Activated CD4-positive, alpha-beta T cell treated with anti-CD3 and anti-CD28 coated beads, Interleukin-2, amount 50 U/mL, for 24 hours (primary cell): Measurements from ENCODE around the gene ITM2C.

Experiments
- DNase-seq, 2 donors: peaks; one replicate each; pipeline ENCODE4 v3.0.0-alpha.2; 2020; ENCODE audit warnings: low read depth in 1 of 2, low spot score in 1 of 2

The ITM2C gene

DNA sequence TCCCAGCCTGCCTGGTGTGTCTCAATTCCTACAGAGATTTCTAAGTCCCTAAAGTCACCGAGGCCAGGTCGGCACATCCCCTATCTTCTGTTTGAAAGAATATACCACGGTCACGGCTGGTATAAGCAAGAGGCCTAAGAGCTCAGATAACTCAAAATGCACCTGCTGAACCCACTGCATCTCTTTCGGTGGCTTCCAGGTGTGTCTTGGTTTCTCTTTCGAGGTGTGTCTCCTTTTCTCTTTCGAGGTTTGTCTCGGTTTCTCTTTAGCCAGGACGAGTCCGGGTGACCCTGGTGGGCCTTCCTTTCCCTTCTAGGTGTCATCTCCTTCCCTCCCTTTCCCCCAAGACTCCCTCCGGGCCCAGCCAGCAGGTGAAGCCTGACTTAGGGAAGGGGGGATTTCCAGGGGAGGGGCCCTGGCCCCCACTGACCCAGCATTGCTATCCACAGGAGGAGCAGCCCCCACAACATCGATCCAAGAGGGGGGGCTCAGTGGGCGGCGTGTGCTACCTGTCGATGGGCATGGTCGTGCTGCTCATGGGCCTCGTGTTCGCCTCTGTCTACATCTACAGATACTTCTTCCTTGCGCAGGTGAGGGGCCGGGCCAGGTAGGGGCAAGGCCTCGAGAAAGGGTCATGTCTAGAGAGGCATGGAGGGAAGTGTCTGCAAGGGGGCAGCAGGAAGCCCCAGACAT is 8.4 kb downstream of the ITM2C start:
- DNase-seq = no peak

- peak in 1 of 2 donors; percentile 35 for DNase-seq
These were observed 9.1 kb downstream of the ITM2C start for GRCh38 chr2:230873661-230874401.

GRCh38 chr2:230874456-230874855 is 9.7 kb downstream of the ITM2C start:
- DNase-seq = no peak

GRCh38 chr2:230874876-230875275 is 10.1 kb downstream of the ITM2C start:
- no peak for DNase-seq

DNA sequence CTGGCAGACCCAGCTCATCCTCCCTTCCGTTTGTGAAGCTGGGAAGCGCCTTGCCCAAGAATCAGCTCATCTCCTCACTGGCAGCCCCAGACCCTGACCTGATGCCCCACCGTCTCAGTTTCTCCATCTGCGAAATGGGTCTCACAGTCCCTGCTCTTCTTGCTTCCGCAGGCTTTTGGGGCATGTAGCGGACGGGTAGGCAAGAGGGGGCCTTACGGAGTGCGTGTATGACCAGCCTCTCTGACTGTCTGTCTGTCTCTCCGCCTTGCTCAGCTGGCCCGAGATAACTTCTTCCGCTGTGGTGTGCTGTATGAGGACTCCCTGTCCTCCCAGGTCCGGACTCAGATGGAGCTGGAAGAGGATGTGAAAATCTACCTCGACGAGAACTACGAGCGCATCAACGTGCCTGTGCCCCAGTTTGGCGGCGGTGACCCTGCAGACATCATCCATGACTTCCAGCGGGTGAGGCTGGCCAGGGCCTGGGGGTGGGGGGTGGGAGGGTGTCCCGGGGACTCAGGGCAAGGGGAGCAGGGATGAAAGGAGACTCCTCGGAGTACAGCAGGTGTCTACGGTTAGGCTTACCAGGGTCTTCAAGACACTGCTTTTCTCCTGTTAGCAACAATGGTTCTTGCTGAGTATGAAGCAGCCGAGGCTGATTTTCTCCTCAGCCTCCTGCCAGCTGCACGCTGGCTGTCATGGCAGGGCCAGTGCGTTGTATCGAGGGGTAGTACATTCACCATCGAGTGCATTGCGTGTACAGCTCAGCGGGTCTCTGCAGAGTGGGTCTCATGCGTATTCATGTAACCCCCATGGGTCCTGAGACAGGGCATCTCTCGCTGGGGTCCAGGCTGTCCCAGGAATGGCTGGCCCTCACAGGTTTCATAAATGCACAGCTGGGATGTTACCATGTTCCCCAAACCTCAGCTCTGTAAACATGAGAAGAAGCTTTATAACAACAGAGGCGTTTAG is 10.9 kb downstream of the ITM2C start:
- DNase-seq = no peak

- no peak for DNase-seq
These were observed 12.5 kb downstream of the ITM2C start for GRCh38 chr2:230877116-230877758.

DNA sequence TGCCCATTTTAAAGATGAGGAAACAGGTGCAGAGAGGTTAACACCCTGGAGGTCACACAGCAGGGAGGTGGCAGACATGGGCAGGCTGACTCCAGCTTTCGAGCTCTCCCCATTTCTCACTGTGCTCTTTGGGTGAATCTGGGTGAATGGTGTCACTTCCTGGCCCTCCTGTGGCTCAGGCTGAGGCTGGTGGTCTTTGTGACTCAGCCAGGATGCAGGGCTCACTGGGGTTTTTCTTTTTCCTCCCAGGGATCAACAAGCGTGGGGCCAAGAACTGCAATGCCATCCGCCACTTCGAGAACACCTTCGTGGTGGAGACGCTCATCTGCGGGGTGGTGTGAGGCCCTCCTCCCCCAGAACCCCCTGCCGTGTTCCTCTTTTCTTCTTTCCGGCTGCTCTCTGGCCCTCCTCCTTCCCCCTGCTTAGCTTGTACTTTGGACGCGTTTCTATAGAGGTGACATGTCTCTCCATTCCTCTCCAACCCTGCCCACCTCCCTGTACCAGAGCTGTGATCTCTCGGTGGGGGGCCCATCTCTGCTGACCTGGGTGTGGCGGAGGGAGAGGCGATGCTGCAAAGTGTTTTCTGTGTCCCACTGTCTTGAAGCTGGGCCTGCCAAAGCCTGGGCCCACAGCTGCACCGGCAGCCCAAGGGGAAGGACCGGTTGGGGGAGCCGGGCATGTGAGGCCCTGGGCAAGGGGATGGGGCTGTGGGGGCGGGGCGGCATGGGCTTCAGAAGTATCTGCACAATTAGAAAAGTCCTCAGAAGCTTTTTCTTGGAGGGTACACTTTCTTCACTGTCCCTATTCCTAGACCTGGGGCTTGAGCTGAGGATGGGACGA is 13.2 kb downstream of the ITM2C start:
- DNase-seq = no peak

- no peak for DNase-seq
These were observed 14.0 kb downstream of the ITM2C start for GRCh38 chr2:230878599-230879188.

DNA sequence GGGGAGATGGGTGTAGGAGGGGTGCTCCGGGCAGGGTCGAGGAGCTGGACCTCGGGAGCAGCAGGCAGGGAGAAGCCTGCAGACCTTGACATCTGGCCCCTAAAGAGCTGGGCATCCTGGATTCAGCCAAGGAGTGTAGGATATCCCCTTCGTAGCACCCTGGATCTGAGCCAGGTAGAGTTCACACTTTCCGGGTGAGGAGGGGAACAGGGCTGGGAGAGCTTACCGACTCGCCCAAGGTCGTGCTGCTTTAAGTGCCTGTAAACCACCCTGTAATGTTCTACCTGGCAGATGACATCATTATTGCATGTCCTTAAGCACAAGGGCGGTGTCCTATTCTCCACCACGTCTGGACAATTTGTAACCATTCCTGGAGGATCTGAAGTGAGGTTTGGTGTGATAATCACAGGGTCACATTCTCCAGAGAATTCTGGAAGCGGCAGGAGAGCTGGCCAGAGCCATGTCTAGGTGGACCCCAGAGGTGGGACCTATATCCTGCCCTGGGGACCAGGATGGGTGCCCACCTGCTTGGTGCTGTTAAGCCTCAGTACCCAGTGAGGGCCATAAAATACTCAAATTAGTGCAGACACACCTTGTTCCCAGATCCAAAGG is 14.6 kb downstream of the ITM2C start:
- DNase-seq = no peak

DNA sequence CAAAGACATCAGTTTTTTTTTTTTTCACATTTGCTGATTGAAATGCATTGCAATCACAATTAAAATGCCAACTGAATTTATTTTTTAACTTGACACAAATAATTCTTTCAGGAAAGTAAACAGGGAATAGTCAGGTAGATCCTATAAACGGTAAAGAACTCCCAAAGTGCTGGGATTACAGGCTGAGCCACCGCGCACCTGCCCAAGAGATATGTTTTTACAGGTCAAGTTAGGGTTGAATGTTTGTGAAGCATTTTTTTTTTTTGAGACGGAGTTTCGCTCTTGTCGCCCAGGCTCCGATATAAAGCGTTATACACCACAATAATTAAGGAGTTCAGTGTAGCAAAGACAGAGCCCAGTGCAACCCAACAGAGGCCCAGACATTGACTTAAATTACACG is 15.1 kb downstream of the ITM2C start:
- DNase-seq = no peak

DNA sequence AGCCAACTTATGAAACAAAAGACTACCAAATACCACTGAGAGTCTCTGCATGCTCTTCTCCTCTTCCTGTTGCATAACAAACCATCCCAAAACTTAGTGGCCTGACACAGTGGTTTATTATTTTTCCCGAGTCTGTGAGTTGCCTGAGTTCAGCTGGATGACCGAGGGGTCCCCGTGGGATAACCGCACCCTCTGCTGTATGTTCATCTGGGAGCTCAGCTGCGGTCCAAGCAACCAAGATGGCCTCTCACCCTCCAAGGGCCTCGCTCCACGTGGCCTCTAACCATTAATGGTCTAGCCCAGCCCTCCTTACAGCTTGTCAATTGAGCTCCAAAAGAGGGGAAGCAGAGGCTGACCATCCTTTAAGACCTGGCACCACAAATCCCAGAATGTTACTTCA is 17.1 kb downstream of the ITM2C start:
- no peak for DNase-seq

GRCh38 chr2:230885463-230886130 is 20.9 kb downstream of the ITM2C start:
- no peak for DNase-seq

DNA sequence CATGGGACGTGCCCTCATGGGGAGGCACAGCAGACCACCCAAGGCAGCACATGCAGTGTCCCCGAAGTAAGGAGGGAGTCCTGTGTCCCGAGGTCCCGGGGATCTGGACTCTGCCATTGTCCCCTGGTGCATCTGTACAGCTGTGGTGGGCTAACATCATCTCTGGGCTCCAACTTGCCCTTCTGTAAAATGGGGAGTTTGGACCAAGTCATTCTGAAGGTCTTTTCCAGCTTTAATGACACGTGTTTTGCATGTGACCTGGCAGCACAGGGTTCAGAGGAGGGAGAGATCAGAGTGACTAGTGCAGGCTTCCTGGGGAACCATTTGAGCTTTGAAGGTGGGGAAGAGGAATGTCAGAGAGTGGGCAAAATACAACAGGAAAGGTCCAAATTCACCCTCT is 21.5 kb downstream of the ITM2C start:
- DNase-seq = no peak

GRCh38 chr2:230886671-230887071 is 21.9 kb downstream of the ITM2C start:
- no peak for DNase-seq

- no peak for DNase-seq
These were observed 22.6 kb downstream of the ITM2C start for GRCh38 chr2:230887342-230887741.

DNA sequence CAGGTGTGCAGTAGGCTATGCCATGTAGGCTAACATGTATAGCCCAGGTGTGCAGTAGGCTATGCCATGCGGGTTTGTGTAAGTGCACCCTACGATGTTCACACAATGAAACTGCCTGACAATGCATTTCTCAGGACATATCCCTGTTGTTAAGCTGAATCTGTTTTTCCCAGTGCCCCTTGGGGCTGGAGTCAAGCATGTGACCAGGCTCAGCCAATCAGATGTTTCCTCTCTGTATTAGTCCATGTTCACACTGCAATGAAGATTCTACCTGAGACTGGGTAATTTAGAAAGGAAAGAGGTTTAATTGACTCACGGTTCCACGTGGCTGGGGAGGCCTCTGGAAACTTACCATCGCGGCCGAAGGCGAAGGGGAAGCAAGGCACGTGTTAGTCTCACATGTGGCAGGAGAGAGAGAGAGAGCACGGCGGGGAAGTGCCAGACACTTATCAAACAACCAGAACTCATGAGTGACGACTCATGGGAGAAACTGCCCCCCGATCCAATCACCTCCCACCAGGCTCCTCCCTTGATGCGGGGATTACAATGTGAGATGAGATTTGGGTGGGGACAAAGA is 24.2 kb downstream of the ITM2C start:
- no peak for DNase-seq

- no peak for DNase-seq
These were observed 25.3 kb downstream of the ITM2C start for GRCh38 chr2:230889911-230890601.

DNA sequence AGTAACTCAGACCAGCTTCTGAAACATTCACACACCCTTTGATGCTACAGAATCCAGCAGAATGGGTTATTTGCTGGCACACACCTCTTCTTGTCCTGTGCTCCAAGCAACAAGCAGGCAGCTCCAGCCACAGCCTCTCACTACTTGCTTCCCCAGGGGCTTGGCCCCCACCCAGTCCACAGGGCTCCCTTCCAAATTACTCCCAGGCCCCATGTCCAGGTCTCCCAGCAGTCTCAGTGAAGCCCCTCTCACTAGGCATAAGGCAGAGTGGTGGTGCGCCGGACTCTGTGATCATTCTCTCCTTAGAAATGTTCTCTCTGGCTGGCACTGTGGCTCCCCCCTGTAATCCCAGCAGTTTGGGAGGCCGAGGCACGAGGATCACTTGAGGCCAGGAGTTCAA is 25.9 kb downstream of the ITM2C start:
- no peak for DNase-seq
